Subcutaneous adipose tissue (tissue), 4 donors: Measurements from ENCODE around the gene CABP7. TPM values are rescaled to one million over a fixed set of nuclear protein-coding genes. Genes with fewer than 3 reads are reported as not detected.

ENCODE experiments used
- total RNA-seq, 4 donors: library from RNA; depleted of rRNA; stranded (reverse); fragments of >200 nt; gene quantifications; one replicate each; pipeline ENCODE4 v1.1.0, GENCODE V29; 2016
- TF ChIP-seq, protein P1 (sequence below): fragments of 450-650 bp; IDR thresholded peaks from one replicate; pipeline ENCODE4 v1.5.1; 2016; ENCODE audit warnings: low read depth, mild to moderate bottlenecking, control low read depth, antibody characterized with exemption, moderate library complexity

Gene CABP7
- total RNA-seq, 4 donors from 2014 or later = not detected

DNA sequence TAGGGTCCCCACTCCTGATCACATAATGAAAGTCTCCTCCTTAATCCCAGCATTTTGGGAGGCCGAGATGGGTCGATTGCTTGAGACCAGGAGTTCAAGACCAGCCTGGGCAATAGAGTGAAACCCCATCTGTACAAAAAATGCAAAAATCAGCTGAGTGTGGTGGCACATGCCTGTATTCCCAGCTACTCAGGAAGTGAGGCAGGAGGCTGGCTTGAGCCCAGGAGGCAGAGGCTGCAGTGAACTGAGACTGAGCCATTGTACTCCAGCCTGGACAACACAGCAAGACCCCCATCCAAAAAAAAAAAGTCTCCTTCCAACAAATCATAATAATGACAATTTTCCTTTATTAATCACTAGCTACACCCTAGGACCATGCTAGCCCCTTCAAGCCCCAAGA, 31.9 kb downstream of the CABP7 start:
- TF ChIP-seq, protein P1, sequence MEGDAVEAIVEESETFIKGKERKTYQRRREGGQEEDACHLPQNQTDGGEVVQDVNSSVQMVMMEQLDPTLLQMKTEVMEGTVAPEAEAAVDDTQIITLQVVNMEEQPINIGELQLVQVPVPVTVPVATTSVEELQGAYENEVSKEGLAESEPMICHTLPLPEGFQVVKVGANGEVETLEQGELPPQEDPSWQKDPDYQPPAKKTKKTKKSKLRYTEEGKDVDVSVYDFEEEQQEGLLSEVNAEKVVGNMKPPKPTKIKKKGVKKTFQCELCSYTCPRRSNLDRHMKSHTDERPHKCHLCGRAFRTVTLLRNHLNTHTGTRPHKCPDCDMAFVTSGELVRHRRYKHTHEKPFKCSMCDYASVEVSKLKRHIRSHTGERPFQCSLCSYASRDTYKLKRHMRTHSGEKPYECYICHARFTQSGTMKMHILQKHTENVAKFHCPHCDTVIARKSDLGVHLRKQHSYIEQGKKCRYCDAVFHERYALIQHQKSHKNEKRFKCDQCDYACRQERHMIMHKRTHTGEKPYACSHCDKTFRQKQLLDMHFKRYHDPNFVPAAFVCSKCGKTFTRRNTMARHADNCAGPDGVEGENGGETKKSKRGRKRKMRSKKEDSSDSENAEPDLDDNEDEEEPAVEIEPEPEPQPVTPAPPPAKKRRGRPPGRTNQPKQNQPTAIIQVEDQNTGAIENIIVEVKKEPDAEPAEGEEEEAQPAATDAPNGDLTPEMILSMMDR = no peak

DNA sequence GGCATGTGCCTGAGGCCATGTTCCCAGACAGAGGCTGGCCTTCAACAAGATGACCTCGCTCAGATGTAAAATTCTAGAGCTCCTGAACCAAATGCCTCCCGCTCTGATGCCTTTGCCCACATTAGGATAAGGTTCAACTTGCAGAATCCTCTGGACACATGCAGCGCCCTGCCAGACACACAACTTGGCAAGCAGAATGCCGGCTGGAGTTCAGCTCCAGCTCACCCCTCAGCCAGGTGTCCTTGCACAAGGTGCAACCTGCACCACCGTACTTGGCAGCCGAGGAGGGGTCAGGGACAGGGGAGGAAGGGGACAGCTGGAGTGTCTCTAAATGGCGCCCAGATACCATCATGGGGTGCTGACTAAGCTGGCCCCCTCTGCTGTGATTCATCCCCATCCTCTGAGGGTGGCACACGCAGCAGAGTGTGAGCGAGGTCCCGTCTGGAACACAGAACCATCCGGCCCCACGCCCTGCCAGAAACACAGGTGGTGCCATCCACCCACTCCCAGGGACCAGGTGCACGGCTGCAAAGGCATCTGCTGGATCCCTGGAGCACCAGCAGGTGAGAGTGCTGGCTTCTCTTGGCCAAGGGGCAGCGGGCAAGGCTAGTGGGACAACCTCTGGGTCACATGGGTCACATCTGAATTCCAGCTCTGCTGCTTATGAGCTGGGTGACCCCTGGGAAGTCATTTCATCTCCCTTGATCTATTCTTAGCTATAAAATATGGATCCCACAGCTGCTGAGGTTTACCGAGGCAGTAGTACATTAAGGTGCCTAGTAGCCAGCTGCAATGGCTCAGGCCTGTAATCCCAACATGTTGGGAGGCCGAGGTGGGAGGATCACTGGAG, 34.2 kb downstream of the CABP7 start:
- TF ChIP-seq, protein P1 = no peak

DNA sequence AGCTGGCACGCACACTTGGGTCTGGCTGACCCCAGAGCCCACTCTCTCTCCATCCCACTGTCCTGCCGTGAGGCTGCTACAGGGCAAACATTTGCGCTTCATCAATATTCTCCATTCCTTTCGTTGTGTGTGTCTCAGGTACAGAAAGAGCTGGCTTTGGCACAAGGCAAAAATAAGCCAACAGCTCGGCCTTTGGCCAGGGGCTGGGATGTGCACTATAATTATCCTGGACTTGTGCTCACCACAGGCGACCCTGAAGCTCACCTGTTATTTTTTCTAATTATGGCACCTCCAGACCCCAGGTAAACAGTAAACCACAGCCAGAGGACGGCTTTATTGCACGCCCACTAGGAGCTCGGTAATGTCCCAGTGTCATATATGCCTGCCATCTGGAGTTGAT, 36.1 kb downstream of the CABP7 start:
- TF ChIP-seq, protein P1 = no peak

DNA sequence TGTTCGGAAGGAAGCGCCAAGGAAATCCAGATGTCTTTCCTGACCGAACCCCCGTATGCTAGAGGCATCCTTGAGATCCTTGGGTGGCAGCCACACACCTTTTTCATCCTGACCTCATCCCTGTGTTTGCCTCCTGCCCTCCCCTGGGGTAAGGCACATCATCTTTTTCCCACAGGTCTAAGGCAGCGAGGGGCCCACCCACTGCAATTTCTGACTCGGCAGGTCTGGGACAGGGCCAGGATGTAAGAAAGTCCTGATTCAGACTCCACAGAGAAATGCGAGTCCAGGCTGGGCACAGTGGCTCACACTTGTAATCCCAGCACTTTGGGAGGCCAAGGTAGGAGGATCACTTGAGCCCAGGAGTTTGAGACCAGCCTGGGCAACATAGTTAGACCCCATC, 36.5 kb downstream of the CABP7 start:
- TF ChIP-seq, protein P1 = no peak

DNA sequence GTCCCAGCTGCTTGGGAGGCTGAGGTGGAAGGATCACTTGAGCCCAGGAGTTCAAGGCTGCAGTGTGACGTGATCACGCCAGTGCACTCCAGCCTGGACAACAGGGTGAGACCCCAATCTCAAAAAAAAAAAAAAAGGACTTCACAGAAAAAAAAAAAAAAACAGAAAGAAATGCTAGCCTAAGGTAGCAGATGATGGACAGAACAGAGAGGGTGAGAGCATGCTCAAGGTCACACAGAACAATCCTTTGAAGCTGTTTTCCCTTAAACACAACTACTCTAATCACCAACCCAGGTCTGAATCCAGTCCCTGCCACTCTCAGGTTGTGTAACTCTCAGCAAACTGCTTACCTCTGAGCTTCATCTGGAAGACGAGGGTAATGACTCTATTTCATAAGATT, 37.3 kb downstream of the CABP7 start:
- TF ChIP-seq, protein P1 = no peak

DNA sequence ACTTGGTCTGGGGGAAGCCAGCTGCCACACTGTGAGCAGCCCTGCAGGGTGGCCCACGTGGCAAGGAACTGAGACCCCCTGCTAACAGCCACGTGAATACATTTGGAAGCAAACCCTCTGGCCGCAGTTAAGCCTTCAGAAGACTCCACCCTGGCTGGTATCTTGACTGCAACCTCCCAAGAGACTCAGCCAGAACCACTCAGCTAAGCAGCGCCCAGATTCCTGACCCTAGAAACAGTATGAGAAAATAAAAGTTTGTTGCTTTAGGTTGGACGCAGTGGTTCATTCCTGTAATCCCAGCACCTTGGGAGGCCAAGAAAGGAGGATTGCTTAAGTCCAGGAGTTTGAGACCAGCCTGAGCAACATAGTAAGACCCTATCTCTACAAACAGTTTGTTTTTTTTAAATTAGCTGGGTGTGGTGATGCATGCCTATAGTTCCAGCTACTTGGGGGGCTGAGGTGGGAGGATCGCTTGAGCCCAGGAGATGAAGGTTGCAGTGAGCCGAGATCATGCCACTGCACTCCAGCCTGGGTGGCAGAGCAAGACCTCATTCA, 38.3 kb downstream of the CABP7 start:
- TF ChIP-seq, protein P1 = no peak

DNA sequence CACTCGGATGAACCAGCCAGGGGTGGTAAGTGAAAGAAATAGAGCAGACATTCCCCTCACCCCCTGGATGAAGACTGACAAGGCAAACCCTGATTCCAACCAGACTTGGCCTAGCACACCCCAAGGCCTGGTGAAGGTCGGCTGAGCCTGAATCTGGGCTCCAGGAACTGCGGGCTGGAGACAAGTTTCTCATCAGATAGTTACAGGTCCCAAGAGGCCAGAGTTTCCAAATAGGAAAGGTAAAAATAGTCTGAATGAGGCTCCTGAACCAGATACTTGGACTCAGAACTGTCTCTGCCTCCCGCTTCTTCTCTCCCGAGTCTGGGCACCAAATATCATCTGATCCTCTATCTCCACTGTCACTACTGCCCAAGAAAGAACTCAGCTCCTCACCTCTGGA, 39.2 kb downstream of the CABP7 start:
- TF ChIP-seq, protein P1 = no peak
